ENCODE measurements around the gene TBC1D14. TPM values are rescaled to one million over a fixed set of nuclear protein-coding genes. Genes with fewer than 3 reads are reported as not detected.

Gene TBC1D14
- total RNA-seq, 4 donors from 2014 or later = 39.0 to 48.4 (median 43.7) TPM

DNA sequence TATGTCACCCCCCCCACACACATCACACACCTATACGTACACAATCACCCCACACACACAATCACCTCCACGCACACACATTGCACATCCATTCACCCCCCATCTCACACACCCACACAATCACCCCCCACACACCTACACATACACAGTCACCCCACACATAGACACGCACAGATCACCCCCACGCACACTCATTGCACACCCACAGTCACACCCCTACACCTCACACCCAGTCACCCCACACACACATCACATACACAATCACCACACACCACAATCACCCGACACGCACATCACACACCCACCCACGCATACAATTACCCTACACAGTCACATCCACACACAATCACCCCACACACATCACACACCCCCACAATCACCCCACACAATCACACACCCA is 117.7 kb downstream of the TBC1D14 start:
- TF ChIP-seq, protein P1, sequence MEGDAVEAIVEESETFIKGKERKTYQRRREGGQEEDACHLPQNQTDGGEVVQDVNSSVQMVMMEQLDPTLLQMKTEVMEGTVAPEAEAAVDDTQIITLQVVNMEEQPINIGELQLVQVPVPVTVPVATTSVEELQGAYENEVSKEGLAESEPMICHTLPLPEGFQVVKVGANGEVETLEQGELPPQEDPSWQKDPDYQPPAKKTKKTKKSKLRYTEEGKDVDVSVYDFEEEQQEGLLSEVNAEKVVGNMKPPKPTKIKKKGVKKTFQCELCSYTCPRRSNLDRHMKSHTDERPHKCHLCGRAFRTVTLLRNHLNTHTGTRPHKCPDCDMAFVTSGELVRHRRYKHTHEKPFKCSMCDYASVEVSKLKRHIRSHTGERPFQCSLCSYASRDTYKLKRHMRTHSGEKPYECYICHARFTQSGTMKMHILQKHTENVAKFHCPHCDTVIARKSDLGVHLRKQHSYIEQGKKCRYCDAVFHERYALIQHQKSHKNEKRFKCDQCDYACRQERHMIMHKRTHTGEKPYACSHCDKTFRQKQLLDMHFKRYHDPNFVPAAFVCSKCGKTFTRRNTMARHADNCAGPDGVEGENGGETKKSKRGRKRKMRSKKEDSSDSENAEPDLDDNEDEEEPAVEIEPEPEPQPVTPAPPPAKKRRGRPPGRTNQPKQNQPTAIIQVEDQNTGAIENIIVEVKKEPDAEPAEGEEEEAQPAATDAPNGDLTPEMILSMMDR (IDR thresholded peaks at IDR 0.05; ENCODE audit: low read depth) = no peak

DNA sequence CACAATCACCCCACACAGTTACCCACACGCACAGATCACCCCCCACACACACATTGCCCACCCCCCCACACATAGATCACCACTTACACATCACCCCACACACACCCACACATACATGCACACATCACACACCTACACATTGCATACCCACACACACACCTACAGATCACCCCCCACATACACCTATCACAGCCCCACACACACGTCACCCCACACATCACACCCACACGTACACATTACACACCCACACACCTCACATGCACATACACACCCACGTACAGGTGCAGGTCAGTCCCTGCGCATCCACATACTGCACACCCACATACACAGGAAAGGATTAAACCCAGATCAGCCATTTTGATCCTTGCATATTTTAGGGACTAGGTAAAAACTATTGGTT is 118.3 kb downstream of the TBC1D14 start:
- TF ChIP-seq, protein P1 (IDR thresholded peaks at IDR 0.05; ENCODE audit: low read depth) = no peak

DNA sequence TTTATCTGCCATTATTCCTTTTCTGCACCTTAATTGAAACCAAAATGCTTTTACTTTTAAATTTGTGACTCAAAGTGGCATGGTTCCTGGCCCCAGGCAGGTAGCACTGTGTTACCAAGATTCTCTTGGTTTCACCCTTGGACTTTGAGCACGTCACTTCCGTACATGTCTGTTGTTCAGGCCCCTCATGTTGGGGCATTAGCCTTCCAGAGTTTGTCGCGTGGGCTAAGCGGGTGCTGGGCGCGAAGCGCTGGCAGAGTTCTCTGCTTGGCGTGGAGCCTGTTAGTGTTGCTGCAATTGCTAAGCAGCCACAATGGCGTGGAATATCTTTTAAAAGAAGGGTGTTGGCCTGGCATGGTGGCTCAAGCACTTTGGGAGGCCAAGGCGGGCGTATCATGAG is 119.6 kb downstream of the TBC1D14 start:
- TF ChIP-seq, protein P1 (IDR thresholded peaks at IDR 0.05; ENCODE audit: low read depth) = no peak

DNA sequence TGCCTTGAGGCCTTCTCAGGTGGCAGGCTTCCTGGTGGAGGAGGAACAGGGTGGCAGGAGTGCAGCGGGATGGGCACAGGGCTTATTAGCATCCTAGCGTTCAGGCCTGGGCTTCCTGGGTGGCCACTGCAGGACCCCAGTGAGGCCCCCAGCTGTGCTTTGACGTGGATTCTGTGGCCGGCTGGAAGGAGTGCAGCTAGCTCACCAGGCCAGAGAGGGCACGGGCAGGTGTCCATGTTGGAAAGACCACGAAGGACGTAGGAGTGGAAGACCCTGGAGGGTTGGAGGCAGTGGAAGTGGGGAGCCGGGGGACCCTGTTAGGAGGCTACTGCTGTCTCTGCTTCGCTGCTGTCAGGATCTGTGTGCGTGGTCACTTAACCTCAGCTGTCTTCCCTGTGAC is 120.3 kb downstream of the TBC1D14 start:
- TF ChIP-seq, protein P1 (IDR thresholded peaks at IDR 0.05; ENCODE audit: low read depth) = no peak

DNA sequence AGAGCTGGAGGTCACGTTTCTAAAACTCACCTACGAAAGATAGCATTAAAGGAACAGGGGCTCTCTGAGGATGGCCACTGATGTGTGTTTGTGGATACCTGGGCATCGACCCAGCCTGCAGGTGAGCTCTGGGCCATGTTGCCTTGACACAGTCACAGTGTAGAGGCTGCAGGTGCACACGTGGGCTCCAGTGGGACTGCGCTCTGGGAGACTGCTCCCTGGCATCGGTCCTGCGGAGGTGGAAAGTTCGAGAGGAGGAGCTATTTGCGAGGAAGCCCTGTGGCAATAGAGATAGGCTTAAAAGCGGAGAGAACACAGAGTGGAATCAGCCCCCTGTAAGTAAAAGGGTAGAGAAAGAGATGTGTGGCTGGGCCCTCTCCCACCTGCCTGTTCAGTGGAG is 121.2 kb downstream of the TBC1D14 start:
- TF ChIP-seq, protein P1 (IDR thresholded peaks at IDR 0.05; ENCODE audit: low read depth) = no peak

DNA sequence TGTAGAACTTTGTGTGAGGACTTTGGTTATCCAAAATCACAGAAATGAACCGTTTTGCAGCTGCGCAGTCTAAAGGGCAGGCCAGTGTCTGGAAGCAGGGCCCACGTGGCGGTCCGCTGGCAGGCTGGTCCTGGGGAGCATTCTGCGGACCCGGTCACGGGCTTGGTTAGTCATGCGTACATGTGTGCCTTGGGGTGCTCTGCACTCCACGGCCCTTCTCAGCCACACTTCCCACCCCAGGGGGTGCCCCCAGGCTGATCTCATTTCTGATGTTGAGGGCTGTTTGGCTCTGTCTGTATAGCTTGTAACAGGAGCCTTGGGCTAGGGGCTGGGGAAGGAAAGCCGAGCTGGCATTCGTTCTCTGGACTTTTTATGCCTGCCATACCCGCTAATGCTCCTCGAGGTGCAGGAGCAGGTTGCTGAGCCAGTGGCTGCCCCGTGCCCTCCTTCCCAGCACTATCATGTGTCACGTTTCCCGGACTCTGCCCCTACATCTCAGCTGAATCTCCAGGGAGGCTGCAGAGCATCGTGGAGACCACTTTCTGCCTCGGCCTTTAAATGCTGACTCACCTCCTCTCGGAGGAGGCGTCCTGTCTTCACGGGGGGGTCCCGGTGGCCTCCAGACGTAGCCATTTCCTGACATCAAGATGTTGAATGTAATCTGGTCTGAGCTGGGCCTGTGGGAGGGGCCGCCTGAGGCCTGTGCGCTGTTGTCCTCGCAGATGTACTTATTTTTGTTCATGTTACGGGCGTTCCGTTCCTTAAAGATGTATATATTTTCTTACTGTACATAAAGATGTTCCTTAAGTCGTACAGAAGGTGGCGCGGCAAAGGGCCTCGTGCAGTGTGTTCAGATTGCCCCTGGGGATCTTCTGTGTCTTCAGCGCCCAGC is 122.2 kb downstream of the TBC1D14 start:
- TF ChIP-seq, protein P1 (IDR thresholded peaks at IDR 0.05; ENCODE audit: low read depth) = no peak

DNA sequence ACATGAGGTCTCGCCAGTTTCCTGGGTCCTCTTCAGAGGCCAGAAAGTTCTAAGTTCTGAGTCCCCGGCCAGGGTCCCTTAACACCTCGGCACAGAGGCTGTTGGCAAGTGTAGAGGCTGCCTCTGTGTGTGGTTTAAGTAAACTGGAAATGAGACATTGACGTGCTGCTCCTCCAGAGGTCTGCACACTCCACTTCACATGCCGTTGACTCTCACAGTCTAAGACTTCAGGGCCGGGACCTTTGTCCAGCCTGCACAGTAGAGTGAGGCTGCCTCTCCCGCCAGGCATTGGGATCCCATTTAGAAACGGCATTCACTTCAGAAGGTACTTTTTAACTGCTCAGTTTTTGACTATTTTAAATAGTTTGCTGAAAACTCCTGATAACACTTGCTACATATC is 123.0 kb downstream of the TBC1D14 start:
- TF ChIP-seq, protein P1 (IDR thresholded peaks at IDR 0.05; ENCODE audit: low read depth) = no peak

Data from subcutaneous adipose tissue (tissue), 4 donors.